Measurements from ENCODE around the gene CSF1. TPM values are rescaled to one million over a fixed set of nuclear protein-coding genes. Genes with fewer than 3 reads are reported as not detected.

CSF1 gene
- total and polyA plus RNA-seq, 2 of the 13 experiments (the other 11 are each of a cell fraction or from before 2014, with no cell fraction given) = 4.6 to 13.3 TPM

DNA sequence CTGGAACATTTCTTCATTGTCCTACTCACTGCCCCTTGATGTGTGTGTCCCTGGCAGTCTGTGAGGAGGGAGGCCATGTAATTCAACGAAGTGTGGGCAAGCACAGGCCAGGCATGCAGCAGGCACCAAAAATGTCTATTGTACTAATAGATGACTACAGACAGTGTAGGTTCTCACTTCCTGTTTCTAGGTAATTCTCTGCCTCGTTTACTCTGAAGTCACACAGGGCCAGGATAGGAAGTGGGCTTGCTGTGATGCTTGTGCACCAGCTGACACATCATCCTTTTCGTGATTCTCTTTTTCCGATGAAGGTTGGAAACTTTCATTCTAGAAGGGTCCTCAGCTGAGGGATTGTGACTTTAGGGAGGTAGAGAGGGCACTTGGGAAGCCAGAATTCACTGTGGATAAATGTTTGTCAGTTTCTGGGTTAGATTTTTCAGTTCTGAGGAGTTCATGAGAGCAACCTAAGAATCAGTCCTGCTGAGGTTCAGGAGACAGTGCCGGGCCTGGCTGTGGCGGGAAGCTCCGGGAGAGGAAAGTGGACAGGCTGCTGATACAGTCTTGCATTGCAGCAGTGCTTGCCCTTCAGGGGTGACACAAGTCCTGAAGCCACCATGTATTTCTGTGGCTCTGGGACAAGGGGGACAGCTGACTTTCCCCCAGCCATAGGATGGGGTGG lies 4.3 kb upstream of the CSF1 start:
- ChIA-PET CTCF (ENCODE audit: low intra/inter-chr PET ratio, low total read pairs) (no interaction called here), POLR2A (no interaction called here)
- no peak overlapping the region for H3K4me3 ChIP-seq (replicated peaks in 1 of 3; ENCODE audit: insufficient read depth in 1 of 3, low read depth in 2 of 3, low read length in 3 of 3)
- H2AFZ ChIP-seq (ENCODE audit: low read length) = no peak overlapping the region
- FAIRE-seq (no peak), ATAC-seq (no peak), DNase-seq (ENCODE audit: low spot score) (no peak)
- TF ChIP-seq ZNF569 (CRISPR knock-in tag; IDR thresholded peaks at IDR 0.05; ENCODE audit: borderline replicate concordance) (no peak), GABPA (IDR thresholded peaks at IDR 0.05; ENCODE audit: low read depth, low read length) (no peak), GABPA (CRISPR knock-in tag; IDR thresholded peaks at IDR 0.05; ENCODE audit: low read depth) (0 out of 2 replicates have a peak, but pooled peaks have one; percentile 23), ZNF496 (CRISPR knock-in tag; IDR thresholded peaks at IDR 0.05; ENCODE audit: insufficient replicate concordance) (no peak), XRCC5 (optimal IDR thresholded peaks at IDR 0.05; ENCODE audit: low read length) (no peak), MED13 (CRISPR knock-in tag; IDR thresholded peaks at IDR 0.05) (no peak)
- TF ChIP-seq, protein P1, sequence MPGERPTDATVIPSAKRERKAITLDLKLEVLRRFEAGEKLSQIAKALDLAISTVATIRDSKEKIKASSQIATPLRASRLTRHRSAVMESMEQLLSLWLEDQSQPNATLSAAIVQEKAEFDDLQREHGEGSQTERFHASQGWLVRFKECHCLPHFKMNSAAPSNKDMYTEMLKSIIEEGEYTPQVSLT (CRISPR knock-in tag; IDR thresholded peaks at IDR 0.05; ENCODE audit: borderline replicate concordance, low read depth) = no peak
- H4K20me1 ChIP-seq (ENCODE audit: insufficient read depth, low read length) = no peaks in the 10 kb centered on the region
- no TSS peak for BruUV-seq (replicated peaks)
- H3K27ac ChIP-seq (ENCODE audit: extremely low read length, insufficient read depth, low read length) = no peak overlapping the region
- no peaks in the 10 kb centered on the region for H3K36me3 ChIP-seq (replicated peaks in 1 of 2; ENCODE audit: control insufficient read depth in 1 of 2, insufficient read depth in 2 of 2, low read length in 2 of 2)
- WGBS (ENCODE audit: low lambda C conversion rate) = 24% methylated on average over 7 of the region's 7 CpGs
- peaks cover 5% of the 10 kb centered on the region for H3K79me2 ChIP-seq (ENCODE audit: insufficient read depth, low read length)
- H3K9me3 ChIP-seq (ENCODE audit: low read length) = no peaks in the 10 kb centered on the region
- in situ Hi-C loops (cut with HindIII; ENCODE audit: extremely low pct_ligation_motif_present, low pct_unique_long_range_greater_than_20kb) = no loop called here
- peaks cover 81% of the 10 kb centered on the region for H3K4me1 ChIP-seq (ENCODE audit: insufficient read depth, low read length)
- H3K9ac ChIP-seq (ENCODE audit: insufficient read depth, low read depth, low read length) = no peak overlapping the region
- H3K27me3 ChIP-seq (ENCODE audit: control insufficient read depth in 1 of 2, insufficient read depth in 2 of 2, low read length in 2 of 2) = peaks cover 3 to 49% of the 10 kb centered on the region in 2 experiments
- H3K4me2 ChIP-seq (ENCODE audit: low read depth, low read length) = no peak overlapping the region
- intact Hi-C loops (cut with micrococcal nuclease; ENCODE audit: unreplicated experiment) = no loop called here

DNA sequence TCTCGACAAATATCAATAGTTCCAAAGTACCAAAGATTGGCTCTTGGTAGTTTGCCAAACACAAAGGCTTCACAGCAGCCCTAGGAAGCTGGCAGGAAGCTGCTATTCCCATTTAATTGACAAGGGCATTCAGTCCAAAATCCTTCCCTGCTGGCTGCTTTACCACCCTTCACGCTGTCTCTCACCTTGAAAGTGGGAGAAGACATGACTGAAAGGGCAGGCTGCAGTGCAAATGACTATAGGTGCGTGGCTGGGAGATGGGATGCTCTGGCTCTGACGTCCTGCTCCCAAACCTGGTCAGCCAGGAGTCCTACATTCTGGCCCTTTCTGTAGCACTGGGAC lies 3.8 kb upstream of the CSF1 start:
- in situ Hi-C loops (cut with HindIII; ENCODE audit: extremely low pct_ligation_motif_present, low pct_unique_long_range_greater_than_20kb) = no loop called here
- TF ChIP-seq ZBTB20 (CRISPR knock-in tag; IDR thresholded peaks at IDR 0.05; ENCODE audit: borderline replicate concordance, low read depth) (no peak), PHF20 (CRISPR knock-in tag; IDR thresholded peaks at IDR 0.05) (no peak), ZNF660 (CRISPR knock-in tag; IDR thresholded peaks at IDR 0.05; ENCODE audit: borderline replicate concordance, low read depth) (no peak), YEATS4 (CRISPR knock-in tag; IDR thresholded peaks at IDR 0.05; ENCODE audit: borderline replicate concordance) (no peak), REPIN1 (CRISPR knock-in tag; IDR thresholded peaks at IDR 0.05; ENCODE audit: borderline replicate concordance, low read depth) (no peak), ZNF446 (CRISPR knock-in tag; IDR thresholded peaks at IDR 0.05) (no peak)
- TF ChIP-seq, protein P2, sequence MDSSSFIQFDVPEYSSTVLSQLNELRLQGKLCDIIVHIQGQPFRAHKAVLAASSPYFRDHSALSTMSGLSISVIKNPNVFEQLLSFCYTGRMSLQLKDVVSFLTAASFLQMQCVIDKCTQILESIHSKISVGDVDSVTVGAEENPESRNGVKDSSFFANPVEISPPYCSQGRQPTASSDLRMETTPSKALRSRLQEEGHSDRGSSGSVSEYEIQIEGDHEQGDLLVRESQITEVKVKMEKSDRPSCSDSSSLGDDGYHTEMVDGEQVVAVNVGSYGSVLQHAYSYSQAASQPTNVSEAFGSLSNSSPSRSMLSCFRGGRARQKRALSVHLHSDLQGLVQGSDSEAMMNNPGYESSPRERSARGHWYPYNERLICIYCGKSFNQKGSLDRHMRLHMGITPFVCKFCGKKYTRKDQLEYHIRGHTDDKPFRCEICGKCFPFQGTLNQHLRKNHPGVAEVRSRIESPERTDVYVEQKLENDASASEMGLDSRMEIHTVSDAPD (CRISPR knock-in tag; IDR thresholded peaks at IDR 0.05) = no peak
- TF ChIP-seq, protein P1 (CRISPR knock-in tag; IDR thresholded peaks at IDR 0.05; ENCODE audit: borderline replicate concordance, low read depth) = no peak

More for the DNA sequence above, 3.8 kb upstream of the CSF1 start:
- no peaks in the 10 kb centered on the region for H3K9me3 ChIP-seq (ENCODE audit: low read length)
- H3K79me2 ChIP-seq (ENCODE audit: insufficient read depth, low read length) = peaks cover 10% of the 10 kb centered on the region
- ATAC-seq (no peak), DNase-seq (ENCODE audit: low spot score) (no peak), FAIRE-seq (no peak)
- H3K4me1 ChIP-seq (ENCODE audit: insufficient read depth, low read length) = peaks cover 81% of the 10 kb centered on the region
- no TSS peak for BruUV-seq (replicated peaks)
- no peak overlapping the region for H3K9ac ChIP-seq (ENCODE audit: insufficient read depth, low read depth, low read length)
- no peaks in the 10 kb centered on the region for H4K20me1 ChIP-seq (ENCODE audit: insufficient read depth, low read length)
- H3K36me3 ChIP-seq (replicated peaks in 1 of 2; ENCODE audit: control insufficient read depth in 1 of 2, insufficient read depth in 2 of 2, low read length in 2 of 2) = no peaks in the 10 kb centered on the region
- no peak overlapping the region for H3K4me2 ChIP-seq (ENCODE audit: low read depth, low read length)
- intact Hi-C loops (cut with micrococcal nuclease; ENCODE audit: unreplicated experiment) = no loop called here
- no peak overlapping the region for H3K27ac ChIP-seq (ENCODE audit: extremely low read length, insufficient read depth, low read length)
- H3K27me3 ChIP-seq (ENCODE audit: control insufficient read depth in 1 of 2, insufficient read depth in 2 of 2, low read length in 2 of 2) = peaks cover 3 to 49% of the 10 kb centered on the region in 2 experiments
- no peak overlapping the region for H2AFZ ChIP-seq (ENCODE audit: low read length)
- POLR2A ChIA-PET = no interaction called here
- 0% methylated on average over 1 of the region's 4 CpGs for WGBS (ENCODE audit: low lambda C conversion rate)
- CTCF ChIA-PET (ENCODE audit: low intra/inter-chr PET ratio, low total read pairs) = no interaction called here
- H3K4me3 ChIP-seq (replicated peaks in 1 of 3; ENCODE audit: insufficient read depth in 1 of 3, low read depth in 2 of 3, low read length in 3 of 3) = no peak overlapping the region

All from HepG2 (cell line).